HuH-7 (cell line): Measurements from ENCODE around the gene DXO.
"Not testable (repeated sequence)": the region's sequence is repeated elsewhere in the genome, so short reads cannot be mapped to it uniquely, and the experiment has no call there.

Experiments
- DNase-seq: peaks from one replicate; pipeline ENCODE4 v3.0.0; 2011; ENCODE audit warnings: low spot score

DXO gene

DNA sequence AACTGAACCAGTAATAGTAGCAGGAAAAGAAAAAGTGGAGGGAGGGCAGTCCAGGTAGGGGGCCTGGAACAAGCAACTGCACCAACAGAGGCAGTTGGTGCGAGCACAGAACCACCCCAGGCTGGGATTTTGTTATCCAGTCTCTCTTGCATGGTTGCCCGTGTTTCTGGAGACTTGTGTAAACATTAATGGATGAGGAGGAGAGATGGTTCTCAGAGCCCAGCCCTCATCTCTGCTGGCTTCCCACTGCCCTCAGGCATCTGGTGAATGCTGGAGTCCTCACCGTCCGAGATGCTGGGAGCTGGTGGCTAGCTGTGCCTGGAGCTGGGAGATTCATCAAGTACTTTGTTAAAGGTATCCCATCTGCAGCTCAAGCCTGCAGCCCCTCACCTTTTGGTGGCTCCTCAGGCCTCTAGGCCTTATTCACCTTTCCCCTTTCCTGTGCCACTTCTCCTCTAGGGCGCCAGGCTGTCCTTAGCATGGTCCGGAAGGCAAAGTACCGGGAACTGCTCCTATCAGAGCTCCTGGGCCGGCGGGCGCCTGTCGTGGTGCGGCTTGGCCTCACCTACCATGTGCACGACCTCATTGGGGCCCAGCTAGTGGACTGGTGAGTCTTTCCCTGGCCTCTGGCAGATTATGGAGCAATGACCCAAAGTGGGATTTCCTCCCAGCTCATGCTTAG, 8.4 kb upstream of the DXO start:
- DNase-seq: not testable (repeated sequence)

DNA sequence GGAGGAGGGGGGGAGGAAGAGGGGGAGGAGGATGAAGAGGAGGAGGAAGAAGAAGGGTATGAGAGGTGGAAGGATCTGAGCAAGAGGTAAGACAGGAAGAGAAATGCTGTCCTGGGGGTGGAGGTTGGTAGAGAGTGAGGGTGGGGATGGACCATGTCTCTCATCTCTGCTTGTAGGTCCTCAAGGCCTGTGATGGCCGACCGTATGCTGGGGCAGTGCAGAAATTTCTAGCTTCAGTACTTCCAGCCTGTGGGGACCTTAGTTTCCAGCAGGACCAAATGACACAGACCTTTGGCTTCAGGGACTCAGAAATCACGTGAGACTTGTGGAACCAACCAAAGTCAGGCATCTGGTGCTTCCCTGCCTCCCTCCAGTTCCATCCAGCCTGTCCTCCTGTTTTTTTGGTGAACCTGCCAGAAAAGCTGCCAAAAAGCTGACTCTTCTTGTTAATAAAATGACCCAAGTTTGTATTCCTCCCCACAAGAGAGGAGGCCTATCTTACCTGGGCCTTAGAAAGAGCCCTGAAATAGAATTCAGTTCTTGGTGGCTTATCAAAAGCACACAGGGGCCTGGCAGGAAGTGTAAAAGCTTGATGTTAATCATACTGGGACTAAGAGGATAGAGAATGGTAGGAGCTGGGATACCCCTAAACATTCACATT, 7.4 kb upstream of the DXO start:
- DNase-seq: no peak

DNA sequence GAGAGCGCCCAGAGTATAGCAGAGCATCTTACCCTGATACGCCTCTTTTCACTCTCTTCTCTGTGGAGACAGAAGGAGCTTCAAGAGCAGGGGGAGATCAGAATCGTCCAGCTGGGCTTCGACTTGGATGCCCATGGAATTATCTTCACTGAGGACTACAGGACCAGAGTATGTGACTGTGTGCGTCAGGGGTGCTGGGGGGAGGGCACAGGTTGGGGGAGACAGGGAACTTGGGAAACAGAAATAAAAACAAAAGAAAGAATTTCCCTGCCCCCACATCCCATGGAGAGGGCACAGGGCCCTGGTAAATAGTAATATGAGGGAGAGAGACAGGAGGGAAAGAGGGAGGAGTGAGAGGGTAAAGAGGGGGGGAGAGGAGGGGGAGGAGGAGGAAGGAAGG, 6.9 kb upstream of the DXO start:
- no peak for DNase-seq

DNA sequence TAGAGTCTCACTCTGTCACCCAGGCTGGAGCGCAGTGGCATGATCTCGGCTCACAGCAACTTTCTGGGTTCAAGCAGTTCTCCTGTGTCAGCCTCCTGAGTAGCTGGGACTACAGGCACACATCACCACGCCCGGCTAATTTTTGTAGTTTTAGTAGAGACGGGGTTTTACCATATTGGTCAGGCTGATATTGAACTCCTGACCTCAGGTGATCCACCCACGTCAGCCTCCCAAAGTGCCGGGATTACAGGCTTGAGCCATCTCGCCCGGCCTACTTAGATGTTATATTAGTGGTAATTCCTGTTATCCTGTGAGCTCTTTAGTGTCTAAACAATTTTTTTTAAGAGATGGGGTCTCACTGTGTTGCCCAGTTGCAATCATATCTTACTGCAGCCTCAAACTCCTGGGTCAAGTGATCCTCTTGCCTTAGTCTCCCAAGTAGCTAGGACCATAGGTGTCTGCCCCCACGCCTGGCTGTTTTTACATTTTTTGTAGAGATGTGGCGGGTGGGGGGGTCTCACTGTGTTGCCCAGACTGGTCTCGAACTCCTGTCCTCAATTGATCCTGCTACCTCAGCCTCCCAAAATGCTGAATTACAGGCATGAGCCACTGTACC, 6.0 kb upstream of the DXO start:
- no peak for DNase-seq

DNA sequence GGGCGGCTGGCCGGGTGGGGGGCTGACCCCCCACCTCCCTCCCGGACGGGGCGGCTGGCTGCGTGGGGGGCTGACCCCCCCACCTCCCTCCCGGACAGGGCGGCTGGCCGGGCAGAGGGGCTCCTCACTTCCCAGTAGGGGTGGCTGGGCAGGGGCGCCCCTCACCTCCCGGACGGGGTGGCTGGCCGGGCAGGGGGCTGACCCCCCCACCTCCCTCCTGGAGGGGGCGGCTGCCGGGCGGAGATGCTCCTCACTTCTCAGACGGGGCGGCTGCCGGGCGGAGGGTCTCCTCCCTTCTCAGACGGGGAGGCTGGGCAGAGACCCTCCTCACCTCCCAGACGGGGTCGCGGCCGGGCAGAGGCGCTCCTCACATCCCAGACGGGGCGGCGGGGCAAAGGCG, 4.1 kb upstream of the DXO start:
- not testable (repeated sequence) for DNase-seq

DNA sequence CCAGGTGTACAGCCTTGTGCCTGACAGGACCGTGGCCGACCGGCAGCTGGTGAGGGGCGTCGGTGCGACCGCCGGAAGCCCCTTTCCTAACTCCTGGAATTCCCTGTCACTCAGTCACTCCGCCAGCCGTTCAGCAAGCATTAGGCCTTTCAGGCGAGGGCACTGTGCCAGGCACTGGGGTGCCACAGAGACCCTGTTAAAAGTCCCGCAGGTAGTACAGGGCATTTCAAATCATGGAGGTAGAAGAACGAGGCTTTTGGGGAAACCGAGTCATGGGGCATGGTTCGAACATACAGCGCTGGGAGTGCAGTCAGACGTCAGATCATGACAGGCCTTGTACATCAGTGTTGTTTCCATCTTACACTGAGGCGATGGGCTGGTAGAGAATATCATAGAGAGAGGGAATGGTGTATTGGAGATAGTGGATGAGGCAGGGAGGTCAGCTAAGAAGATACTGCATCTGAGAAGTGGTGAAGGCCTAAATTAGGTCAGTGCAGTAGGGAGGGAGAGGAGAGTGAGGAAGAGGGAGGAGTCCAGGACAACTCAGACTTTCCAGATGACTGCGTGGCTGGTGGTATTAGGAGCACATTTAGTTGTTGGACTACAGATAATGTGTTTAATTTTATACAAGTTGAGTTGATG, 892 bp upstream of the DXO start:
- peak; percentile 15 for DNase-seq

DNA sequence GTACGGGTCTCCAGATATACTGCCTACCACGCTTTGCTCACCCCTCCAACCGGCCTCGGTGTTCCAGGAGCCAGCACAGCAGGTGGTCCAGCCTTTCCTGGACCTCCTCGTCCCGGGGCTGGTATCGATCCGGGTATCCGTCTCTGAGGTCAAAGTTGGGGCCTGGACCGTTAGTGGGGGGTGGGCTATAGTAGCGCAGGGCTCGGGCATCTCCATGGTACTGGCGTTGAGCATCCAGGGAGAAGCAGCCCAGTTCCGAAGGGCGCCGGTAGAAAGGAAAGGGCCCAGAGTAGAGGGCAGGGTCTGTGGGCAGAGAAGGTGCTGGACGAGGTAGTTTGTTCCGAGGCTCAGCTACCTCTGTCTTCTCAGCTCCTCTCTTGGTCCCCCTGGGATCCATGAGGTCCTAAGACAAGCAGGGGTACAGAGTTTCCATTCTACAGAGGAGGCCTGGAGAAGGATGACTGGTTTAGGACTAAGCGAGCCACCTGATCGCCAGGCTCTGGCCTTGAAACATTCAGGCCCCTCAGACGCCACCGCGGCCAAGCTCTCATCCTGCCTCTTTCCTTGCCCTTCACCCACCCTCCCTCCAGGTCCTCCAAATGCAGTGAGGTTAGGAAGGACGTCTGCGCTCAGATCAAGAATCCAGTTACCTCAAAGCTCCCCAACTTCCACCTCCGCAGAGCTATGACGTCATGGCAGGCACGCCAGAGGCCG, 502 bp downstream of the DXO start:
- no peak for DNase-seq

DNA sequence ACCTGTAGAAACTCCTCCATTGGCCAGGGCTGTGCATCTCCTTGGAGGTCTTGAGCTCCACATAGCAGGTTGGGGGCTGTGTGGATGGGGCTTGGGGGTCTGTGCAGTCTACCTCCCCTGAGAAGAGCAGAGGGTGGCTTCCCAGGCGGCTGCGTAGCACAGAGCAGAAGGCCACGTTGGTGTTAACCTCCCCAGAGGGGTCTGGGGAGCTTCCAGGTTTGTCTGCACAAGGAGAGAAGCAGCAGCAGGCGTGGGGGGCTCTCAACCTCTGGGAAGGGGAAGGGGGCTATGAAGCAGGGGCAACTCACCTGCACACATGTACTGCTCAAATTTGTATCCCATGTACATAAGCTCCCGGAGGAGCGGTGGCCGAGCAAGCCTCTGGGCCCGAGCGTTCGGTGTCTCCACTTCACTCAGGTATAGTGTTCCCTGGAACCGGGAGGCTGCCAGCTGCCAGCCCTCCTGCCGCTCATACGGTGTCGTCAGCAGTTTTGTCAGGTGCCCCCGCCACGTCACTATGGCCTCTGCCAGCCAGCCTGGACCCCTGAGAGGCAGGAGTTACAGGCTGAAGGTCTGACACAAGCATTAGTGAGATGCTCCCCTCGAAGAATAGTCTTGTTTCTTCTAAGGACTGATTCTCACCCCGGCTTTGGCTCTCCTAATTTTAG, 1.2 kb downstream of the DXO start:
- DNase-seq: no peak

DNA sequence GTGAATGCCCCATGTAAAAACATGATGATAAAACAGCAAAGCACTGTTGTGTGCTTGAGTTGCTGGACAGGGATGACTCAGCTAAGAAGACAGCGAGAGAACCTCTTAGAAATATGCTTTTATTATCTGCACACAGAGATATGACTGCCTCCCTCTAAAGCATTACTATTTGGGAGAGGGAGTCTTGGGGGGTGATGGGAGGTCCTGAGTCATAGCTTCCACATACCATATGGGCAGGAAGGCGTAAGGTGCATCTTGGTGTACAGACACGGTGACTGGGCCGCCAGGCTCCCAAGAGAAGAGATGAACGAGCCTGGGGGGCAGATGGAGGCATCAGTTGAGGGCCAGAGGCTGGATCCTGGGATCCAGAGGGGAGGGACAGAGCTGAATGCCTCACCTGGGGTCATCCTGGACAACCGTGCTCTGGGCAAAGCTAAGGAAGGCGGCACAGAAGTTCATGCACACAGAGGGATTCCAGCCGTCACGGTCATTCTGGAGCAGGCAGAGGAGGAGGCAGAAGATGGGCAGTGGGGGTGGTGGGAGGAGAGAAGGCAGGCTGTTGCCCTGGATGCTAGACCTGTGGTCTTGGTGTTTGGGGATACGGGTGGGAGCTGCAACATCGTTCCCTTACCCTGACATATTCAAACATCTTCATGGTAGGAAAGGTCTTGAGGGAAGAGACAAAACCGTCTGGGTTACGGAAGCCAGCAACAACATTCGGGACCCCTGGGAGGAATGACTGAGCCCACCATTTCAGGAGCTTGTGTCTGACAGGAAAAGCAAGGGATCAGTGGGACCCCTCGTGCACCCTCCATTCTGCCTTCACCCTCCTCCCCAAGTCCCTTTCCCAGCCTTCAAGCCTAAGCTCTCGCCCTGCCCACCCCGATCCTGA, 2.0 kb downstream of the DXO start:
- no peak for DNase-seq

DNA sequence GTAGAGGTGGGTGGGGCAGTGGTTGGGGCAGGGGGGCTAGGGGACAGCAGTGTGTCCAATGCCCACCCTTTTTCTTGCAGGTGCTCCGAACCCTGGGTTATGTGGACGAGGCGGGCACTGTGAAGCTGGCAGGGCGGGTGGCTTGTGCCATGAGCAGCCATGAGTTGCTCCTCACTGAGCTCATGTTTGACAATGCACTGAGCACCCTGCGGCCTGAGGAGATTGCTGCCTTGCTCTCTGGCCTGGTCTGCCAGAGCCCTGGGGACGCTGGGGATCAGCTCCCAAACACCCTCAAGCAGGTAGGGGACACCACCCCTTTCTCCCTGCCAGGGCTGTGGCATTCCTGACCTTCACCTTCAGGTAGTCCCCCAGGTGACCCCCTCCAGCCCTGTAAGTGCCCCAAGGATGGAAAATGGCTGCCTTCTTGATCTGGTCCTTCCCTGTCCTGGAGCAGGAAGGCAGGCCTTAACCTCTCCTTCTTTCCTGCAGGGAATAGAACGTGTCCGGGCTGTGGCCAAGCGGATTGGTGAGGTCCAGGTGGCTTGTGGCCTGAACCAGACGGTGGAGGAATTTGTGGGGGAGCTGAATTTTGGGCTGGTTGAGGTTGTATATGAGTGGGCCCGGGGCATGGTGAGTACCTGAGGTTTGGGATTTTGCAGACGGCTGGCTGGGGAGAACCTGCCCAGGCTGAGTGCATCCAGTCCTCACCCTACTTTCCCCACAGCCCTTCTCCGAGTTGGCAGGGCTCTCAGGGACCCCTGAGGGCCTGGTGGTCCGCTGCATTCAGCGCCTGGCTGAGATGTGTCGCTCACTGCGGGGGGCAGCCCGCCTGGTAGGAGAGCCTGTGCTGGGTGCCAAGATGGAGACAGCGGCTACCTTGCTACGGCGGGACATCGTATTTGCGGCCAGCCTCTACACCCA, 2.9 kb downstream of the DXO start:
- DNase-seq: no peak

DNA sequence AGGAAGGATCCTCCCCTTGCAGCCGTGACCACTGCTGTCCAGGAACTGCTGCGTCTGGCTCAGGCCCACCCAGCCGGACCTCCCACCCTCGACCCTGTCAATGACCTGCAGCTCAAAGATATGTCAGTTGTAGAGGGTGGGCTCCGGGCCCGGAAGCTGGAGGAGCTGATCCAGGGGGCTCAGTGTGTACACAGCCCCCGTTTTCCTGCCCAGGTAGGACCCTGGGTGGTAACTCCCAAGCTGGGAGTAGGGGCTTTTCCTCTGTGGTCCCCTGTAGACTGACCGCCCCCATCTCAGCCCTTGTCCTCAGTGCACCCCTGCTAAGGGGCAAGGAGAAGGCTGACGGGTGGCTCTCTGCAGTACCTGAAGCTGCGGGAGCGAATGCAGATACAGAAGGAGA, 3.6 kb downstream of the DXO start:
- no peak for DNase-seq

DNA sequence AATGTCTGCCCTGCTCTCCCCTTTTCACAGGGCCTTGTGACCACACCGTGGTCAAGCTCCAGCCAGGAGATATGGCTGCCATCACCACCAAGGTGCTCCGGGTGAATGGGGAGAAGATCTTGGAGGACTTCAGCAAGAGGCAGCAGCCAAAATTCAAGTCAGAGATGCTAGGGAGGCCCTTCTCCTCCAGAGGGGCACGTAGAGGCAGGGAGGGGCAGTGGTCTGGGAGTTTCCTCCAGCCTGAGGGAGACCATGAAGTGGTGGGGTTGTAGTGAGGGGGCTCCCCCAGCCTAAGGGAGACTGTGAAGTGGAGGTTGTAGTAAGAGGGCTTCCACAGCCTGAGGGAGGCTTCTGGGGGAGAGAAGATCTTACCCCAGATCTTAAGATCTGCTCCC, 4.0 kb downstream of the DXO start:
- no peak for DNase-seq

DNA sequence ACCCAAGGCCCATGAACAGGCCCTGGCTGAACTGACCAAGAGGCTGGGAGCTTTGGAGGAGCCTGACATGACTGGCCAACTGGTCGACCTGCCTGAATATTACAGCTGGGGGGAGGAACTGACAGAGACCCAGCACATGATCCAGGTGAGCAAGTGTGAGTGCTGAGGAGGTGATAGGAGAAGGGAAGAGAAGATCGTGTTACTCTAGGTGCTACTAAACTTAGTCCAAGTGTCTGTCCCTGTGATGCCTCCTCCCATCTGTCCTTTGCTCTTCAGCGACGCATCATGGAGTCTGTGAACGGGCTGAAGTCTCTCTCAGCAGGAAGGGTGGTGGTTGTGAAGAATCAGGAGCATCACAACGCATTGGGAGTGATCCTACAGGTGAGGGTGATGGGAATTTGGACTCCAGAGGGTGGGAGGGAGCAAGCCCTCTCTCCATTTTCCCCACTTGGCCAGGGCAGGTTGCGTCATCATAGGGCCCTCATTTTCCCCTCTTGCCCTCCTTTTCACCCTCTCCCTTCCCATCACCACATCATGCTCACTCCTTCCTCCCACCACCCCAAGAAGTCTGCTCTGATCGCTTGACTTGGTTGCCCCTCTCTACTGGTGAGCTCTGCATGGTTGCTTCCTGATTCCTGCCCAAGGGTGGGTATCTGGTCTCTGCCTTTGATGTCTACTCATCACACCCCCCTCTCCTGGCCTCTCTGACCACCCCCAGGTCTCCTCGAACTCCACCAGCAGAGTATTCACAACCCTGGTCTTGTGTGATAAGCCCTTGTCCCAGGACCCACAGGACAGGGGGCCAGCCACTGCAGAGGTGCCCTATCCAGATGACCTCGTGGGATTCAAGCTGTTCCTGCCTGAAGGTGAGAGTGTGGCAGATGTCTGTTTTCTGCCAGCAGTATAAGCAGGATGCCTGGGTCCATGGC, 4.7 kb downstream of the DXO start:
- DNase-seq: no peak

DNA sequence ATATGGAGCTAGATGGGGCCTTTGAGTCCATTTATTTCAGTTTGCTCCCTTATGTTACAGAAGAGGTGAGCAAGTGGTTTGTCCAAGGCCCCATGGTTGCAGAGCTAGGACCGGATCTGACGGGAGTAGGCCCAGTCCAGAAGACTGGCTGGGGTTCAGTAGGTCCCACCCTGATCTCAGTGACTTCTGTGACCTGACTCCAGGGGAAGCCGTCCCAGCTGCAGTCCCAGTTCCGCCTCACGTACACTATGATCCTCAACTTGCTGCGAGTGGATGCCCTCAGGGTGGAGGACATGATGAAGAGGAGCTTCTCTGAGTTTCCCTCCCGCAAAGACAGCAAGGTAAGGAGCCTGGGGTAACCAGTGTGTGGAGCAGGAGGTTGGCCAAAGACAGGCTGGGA, 5.4 kb downstream of the DXO start:
- DNase-seq: no peak

DNA sequence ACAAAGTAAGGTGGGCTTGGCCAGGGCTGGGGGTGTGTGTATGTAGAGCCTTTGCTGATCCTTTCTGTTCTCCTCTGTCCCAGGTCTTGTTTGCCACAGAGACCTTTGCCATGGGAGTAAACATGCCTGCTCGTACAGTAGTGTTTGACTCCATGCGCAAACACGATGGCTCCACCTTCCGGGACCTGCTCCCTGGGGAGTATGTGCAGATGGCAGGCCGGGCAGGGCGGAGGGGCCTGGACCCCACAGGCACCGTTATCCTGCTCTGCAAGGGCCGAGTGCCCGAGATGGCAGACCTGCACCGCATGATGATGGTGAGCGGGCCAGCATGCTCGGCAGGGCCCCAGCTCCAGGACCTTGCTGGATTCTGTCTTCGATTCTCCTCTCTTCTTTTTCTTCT, 6.2 kb downstream of the DXO start:
- no peak for DNase-seq

DNA sequence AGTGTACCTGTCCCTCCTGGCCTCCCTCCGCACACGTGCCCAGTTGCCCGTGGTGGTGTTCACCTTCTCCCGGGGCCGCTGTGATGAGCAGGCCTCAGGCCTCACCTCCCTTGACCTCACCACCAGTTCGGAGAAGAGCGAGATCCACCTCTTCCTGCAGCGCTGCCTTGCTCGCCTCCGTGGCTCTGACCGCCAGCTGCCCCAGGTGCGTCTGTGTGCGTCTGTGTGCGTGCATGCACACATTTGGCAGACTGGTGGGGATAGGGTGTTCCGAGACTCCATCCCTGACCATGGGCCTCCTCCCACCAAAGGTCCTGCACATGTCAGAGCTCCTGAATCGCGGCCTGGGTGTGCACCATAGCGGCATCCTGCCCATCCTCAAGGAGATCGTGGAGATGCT, 8.0 kb downstream of the DXO start:
- no peak for DNase-seq

DNA sequence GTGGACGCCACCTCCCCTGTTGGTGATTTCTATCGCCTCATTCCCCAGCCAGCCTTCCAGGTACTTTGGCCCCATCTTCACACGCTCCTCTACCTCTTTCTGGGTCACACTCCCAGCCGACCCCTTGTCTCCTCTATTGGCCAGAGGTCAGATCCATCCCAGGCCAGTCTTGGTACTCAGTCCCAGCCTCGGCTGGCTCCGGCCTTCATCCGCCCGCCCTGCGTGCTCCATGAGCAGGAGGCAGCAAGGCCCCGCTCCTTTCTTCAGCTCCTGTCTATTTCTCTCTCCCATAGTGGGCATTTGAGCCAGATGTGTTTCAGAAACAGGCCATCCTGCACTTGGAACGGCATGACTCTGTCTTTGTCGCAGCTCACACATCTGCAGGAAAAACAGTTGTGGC, 10.3 kb downstream of the DXO start:
- DNase-seq: no peak
